PC-9 (cell line): Measurements from ENCODE around the gene RPTOR.

ENCODE experiments used
- CTCF ChIP-seq: fragments of 200-600 bp; sonication (generic); conservative IDR thresholded peaks from 2 replicates; pipeline ENCODE4 v1.6.1; 2017; ENCODE audit warnings: mixed run types, antibody characterized with exemption, mild to moderate bottlenecking, moderate library complexity
- EZH2 ChIP-seq: fragments of 200-600 bp; sonication (generic); IDR thresholded peaks from 2 replicates; pipeline ENCODE4 v1.8.0; 2017; ENCODE audit warnings: antibody characterized with exemption, low read depth

DNA sequence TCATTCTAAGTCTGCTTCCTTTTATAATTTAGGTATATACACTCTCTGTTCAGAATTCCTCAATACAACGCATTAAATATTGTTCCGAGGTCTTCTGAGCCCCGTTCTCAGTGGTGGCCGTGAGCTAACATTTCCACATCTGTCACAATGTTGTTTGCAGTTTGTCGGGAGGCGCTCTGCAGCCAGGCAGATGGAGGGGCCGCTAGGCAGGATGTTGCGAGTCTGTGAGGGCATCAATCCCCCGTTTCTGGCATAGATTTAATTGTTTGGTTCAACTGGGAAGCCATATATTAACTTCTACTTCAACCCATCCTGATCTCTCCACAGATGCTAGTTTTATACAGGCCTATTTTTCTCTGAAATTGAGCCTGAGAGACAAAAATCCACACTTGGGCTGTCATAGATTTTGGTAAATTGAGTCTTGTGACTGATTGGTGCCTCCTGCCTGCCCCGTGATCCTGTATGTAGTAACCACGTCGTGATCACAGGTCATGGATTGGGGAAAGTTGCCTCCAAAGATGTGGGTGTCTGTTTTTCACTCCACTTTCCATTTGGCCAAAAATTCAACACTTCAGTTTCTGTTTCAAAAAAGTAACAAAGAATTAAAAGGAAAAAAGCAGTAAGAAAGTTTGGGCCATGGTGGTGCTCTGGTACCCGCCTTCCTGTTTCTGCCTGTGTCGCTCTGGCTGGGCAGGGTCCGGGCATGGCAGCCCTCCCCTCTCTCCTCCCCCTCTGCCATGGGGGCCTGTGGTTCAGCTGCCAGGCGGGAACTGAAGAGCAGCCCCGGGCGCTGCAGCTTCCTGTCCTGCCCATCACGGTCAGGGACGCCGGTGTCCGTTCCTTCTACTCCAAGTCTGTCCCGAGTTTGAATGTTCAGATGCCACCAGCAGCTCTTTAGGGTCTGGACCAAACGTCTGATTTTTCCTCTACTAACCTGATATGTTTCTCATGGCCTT is 41.5 kb downstream of the RPTOR start:
- no peak for TF ChIP-seq EZH2
- no peak for TF ChIP-seq CTCF
